Lower leg skin (tissue), 4 donors: ENCODE measurements around the gene CSPG5. TPM values are rescaled to one million over a fixed set of nuclear protein-coding genes. Genes with fewer than 3 reads are reported as not detected.

ENCODE experiments used
- DNase-seq, 2 donors: peaks; one replicate each; pipeline ENCODE4 v3.0.0-alpha.2; 2019; ENCODE audit warnings: low spot score in 2 of 2
- H3K4me3 ChIP-seq: fragments of 200-600 bp; sonication (generic); 2 replicates; pipeline ENCODE4 v1.5.1; 2017; ENCODE audit warnings: mild to moderate bottlenecking, low read depth; ENCODE audit not compliant: poor library complexity, severe bottlenecking
- CTCF ChIP-seq, 3 donors: fragments of 450-650 bp; IDR thresholded peaks; one replicate each; pipeline ENCODE4 v1.5.1; 2016; ENCODE audit warnings: antibody characterized with exemption in 3 of 3, mild to moderate bottlenecking in 3 of 3, moderate library complexity in 2 of 3
- POLR2A ChIP-seq, 2 donors: fragments of 450-650 bp; IDR thresholded peaks; one replicate each; pipeline ENCODE4 v1.6.1; 2016 to 2017; ENCODE audit warnings: antibody characterized with exemption in 2 of 2, mild to moderate bottlenecking in 1 of 2, moderate library complexity in 1 of 2
- WGBS, 2 donors: methylation state at CpG; one replicate each; pipeline ENCODE4 v1.1.5; 2018; 5-methylcytosine and 5-hydroxymethylcytosine counted together
- intact Hi-C: fragments of 100-400 bp; cut with DNase I; formaldehyde crosslinking; loops from one replicate; pipeline ENCODE4 v1.15.0; 2023; ENCODE audit warnings: low total_unique reads
- total RNA-seq, 4 donors: library from RNA; depleted of rRNA; stranded (reverse); fragments of >200 nt; gene quantifications; one replicate each; pipeline ENCODE4 v1.1.0, GENCODE V29; 2016

CSPG5 gene
- total RNA-seq, 4 donors from 2014 or later: 0.30 to 3.2 (median 0.96) TPM

- H3K4me3 ChIP-seq: no peak overlapping the region
- intact Hi-C loops: no loop called here
- WGBS, 2 donors: 71 to 74% methylated on average over 3 of the region's 3 CpGs
- TF ChIP-seq CTCF (IDR thresholded peaks at IDR 0.05) (no peak), POLR2A (IDR thresholded peaks at IDR 0.05) (no peak)
- peak in 1 of 2 donors; percentile 4 for DNase-seq
Measured at GRCh38 chr3:47583320-47584075, 4.8 kb upstream of the CSPG5 start.

GRCh38 chr3:47581835-47582234, 3.2 kb upstream of the CSPG5 start:
- intact Hi-C loops: no loop called here
- DNase-seq: no peak
- TF ChIP-seq CTCF (IDR thresholded peaks at IDR 0.05) (no peak), POLR2A (IDR thresholded peaks at IDR 0.05) (no peak)
- WGBS, 2 donors: 80 to 88% methylated on average over 4 of the region's 4 CpGs
- H3K4me3 ChIP-seq: no peak overlapping the region

- no peak overlapping the region for H3K4me3 ChIP-seq
- intact Hi-C loops: no loop called here
- TF ChIP-seq CTCF (IDR thresholded peaks at IDR 0.05) (no peak), POLR2A (IDR thresholded peaks at IDR 0.05) (no peak)
- 67 to 69% methylated on average over 5 of the region's 5 CpGs for WGBS, 2 donors
- no peak for DNase-seq
Measured at GRCh38 chr3:47581422-47581821, 2.8 kb upstream of the CSPG5 start.

GRCh38 chr3:47580481-47580880, 1.8 kb upstream of the CSPG5 start:
- H3K4me3 ChIP-seq: no peak overlapping the region
- no peak for TF ChIP-seq POLR2A (IDR thresholded peaks at IDR 0.05)
- TF ChIP-seq CTCF (IDR thresholded peaks at IDR 0.05): no peak
- DNase-seq: no peak
- WGBS, 2 donors: 65 to 80% methylated on average over 4 of the region's 4 CpGs
- intact Hi-C loops: no loop called here

- intact Hi-C loops: no loop called here
- no peak for TF ChIP-seq CTCF (IDR thresholded peaks at IDR 0.05)
- no peak for TF ChIP-seq POLR2A (IDR thresholded peaks at IDR 0.05)
- H3K4me3 ChIP-seq: no peak overlapping the region
- 89 to 90% methylated on average over 2 of the region's 2 CpGs for WGBS, 2 donors
- no peak for DNase-seq
Measured at GRCh38 chr3:47579875-47580274, 1.2 kb upstream of the CSPG5 start.
